Kidney (tissue), 14 donors: Measurements from ENCODE around the gene UNKL. TPM values are rescaled to one million over a fixed set of nuclear protein-coding genes. Genes with fewer than 3 reads are reported as not detected.

Experiments used
- DNase-seq, 5 donors: peaks; one replicate each; pipeline ENCODE4 v3.0.0-alpha.2; 2013 to 2020
- FAIRE-seq: peaks from 2 replicates; lab custom pipeline; 2012; peaks lifted over from hg19 to GRCh38; lab: Jason Lieb, UNC
- H3K27ac ChIP-seq, 2 donors: one replicate each; pipeline ENCODE4 v1.7.0; 2013; ENCODE audit warnings: low read depth in 2 of 2, low read length in 2 of 2, inconsistent platforms in 1 of 2
- H3K27me3 ChIP-seq: one replicate; pipeline ENCODE4 v1.7.1; 2013; ENCODE audit warnings: low read length, inconsistent platforms; ENCODE audit not compliant: control insufficient read depth, insufficient read depth
- H3K36me3 ChIP-seq, 3 donors: one replicate each; pipeline versions ENCODE4 v1.7.0 to v1.7.1; 2013; ENCODE audit warnings: low read length in 3 of 3, control low read depth in 1 of 3, inconsistent platforms in 1 of 3; ENCODE audit not compliant: insufficient read depth in 3 of 3, control insufficient read depth in 2 of 3
- H3K4me1 ChIP-seq, 3 donors: one replicate each; pipeline versions ENCODE4 v1.7.0 to v1.7.1; 2013; ENCODE audit warnings: low read length in 3 of 3, inconsistent platforms in 1 of 3, low read depth in 1 of 3; ENCODE audit not compliant: control insufficient read depth in 2 of 3, insufficient read depth in 2 of 3
- H3K4me3 ChIP-seq, 3 donors: one replicate each; pipeline versions ENCODE4 v1.7.0 to v1.8.1; 2013; ENCODE audit warnings: low read length in 3 of 3, control low read depth in 1 of 3, inconsistent platforms in 1 of 3
- H3K9ac ChIP-seq, 3 donors: one replicate each; pipeline versions ENCODE4 v1.7.0 to v1.7.1; 2013; ENCODE audit warnings: low read length in 3 of 3, control low read depth in 1 of 3, inconsistent platforms in 1 of 3
- H3K9me3 ChIP-seq, 3 donors: one replicate each; pipeline versions ENCODE4 v1.7.0 to v1.7.1; 2013; ENCODE audit warnings: low read length in 3 of 3, control low read depth in 1 of 3, inconsistent platforms in 1 of 3; ENCODE audit not compliant: control insufficient read depth in 2 of 3, insufficient read depth in 1 of 3
- CTCF ChIP-seq: IDR thresholded peaks from 3 replicates; pipeline ENCODE4 v1.5.1; 2012; ENCODE audit warnings: mild to moderate bottlenecking, moderate library complexity, borderline replicate concordance; ENCODE audit not compliant: insufficient read depth; ENCODE audit errors: extremely low read depth
- intact Hi-C: fragments of 100-400 bp; cut with DNase I; formaldehyde crosslinking; loops from one replicate; pipeline ENCODE4 v1.11.1; 2022
- polyA plus RNA-seq: library from polyadenylated mRNA; stranded (reverse); fragments of 350-450 nt; fragmentation: Illumina TruSeq; extraction: RNeasy Lipid Tissue Mini Kit (QIAGEN cat#74804); gene quantifications from one replicate; pipeline ENCODE4 v1.2.3, GENCODE V29; 2014; ENCODE audit warnings: low read depth, low replicate concordance; ENCODE audit not compliant: insufficient read depth
- total RNA-seq: library from RNA; stranded (reverse); fragmentation: NEBNext Ultra II Directional; extraction: Animal tissue kit (Norgen Biotek cat#: 25700); gene quantifications from one replicate; pipeline ENCODE4 v1.2.1, GENCODE V29; 2021
- donor health status: control.
- donor health status: control.
- donor health status: control.
- donor health status: control.
- donor health status: control.
- donor health status: DM: yes; HTN: yes; CAD: no.
- donor health status: Normal renal cell carcinoma (clear cell type).

UNKL gene
- total and polyA plus RNA-seq, 2 donors from 2014 or later = 5.5 to 26.0 TPM

GRCh38 chr16:1381612-1382406, 32.7 kb downstream of the UNKL start:
- no peak overlapping the region for H3K4me3 ChIP-seq
- TF ChIP-seq CTCF = no peak
- peaks cover 2 to 5% (median 3%) of the 10 kb centered on the region in 3 donors for H3K36me3 ChIP-seq
- no peak for DNase-seq
- no peak overlapping the region for H3K27ac ChIP-seq
- no peak overlapping the region for H3K9ac ChIP-seq
- intact Hi-C loops = no loop called here
- no peaks in the 10 kb centered on the region for H3K9me3 ChIP-seq
- peaks cover 0 to 11% (median 6%) of the 10 kb centered on the region in 3 donors for H3K4me1 ChIP-seq
- no peak for FAIRE-seq
- no peaks in the 10 kb centered on the region for H3K27me3 ChIP-seq

GRCh38 chr16:1380195-1380594, 34.3 kb downstream of the UNKL start:
- H3K36me3 ChIP-seq = peaks cover 2 to 5% (median 3%) of the 10 kb centered on the region in 3 donors
- DNase-seq (no peak), FAIRE-seq (no peak)
- no peak for TF ChIP-seq CTCF
- H3K27me3 ChIP-seq = no peaks in the 10 kb centered on the region
- no peak overlapping the region for H3K27ac ChIP-seq
- no peak overlapping the region for H3K9ac ChIP-seq
- no peak overlapping the region for H3K4me3 ChIP-seq
- H3K4me1 ChIP-seq = peaks cover 0 to 11% (median 6%) of the 10 kb centered on the region in 3 donors
- no peaks in the 10 kb centered on the region for H3K9me3 ChIP-seq
- intact Hi-C loops = no loop called here

- no peak for FAIRE-seq
- Histone ChIP-seq H3K4me1 (peaks cover 0 to 11% (median 6%) of the 10 kb centered on the region in 3 donors), H3K4me3 (peak overlapping the region in 1 of 3 donors; percentile 25), H3K36me3 (peaks cover 0 to 2% (median 2%) of the 10 kb centered on the region in 3 donors), H3K9ac (peak overlapping the region in 1 of 3 donors; percentile 12), H3K9me3 (no peaks in the 10 kb centered on the region), H3K27ac (peak overlapping the region; percentile 60 to 86), H3K27me3 (no peaks in the 10 kb centered on the region)
- intact Hi-C loops = no loop called here
- peak in 4 of 5 donors; percentile 54 to 79 (median 64) for DNase-seq
- TF ChIP-seq CTCF = no peak
These were observed 35.0 kb downstream of the UNKL start for GRCh38 chr16:1379304-1380076.
